ENCODE data around the gene GCN1.
A peak's percentile ranks its signal among the peaks of the same experiment; 100 is the strongest.

The GCN1 gene

DNA sequence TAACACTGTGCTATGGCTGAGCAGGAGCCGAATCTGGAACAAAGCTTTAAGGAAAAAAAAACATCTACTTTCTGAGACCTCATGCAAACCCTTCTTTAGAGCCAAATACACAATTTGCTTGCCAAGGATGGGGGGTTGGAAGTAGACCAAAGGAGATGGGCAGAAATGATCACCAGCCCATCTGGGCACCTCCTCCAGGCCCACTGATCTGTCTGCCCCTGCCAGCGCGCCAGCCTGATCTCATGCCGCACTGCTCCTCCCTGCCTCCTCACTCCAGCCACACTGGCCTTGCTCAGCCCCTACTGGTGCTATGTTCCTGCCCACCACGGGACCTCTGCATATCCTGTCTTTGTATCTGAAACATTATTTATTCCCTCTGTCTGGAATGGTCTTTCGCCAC, 53.2 kb downstream of the GCN1 start:
- DNase-seq, result no peak

DNA sequence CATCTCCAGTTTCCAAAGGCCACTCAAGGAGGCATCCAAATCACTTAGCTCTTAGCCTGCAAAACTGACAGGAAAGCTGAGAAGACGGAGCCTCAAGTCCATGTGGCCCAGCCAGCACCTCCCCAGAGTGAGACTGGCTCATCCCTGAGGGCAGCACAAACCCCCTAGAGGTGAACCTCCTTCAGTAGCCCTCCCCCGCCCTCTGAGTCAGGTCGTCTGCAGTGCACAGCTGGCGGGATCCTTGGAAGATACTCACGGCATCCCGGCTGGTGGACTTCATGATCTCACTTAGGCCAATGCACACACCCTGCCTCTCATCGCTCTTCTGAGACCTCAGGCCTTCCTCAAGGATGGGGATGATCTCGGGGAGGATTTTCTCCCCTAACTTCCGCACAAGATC, 53.9 kb downstream of the GCN1 start:
- DNase-seq, result no peak

DNA sequence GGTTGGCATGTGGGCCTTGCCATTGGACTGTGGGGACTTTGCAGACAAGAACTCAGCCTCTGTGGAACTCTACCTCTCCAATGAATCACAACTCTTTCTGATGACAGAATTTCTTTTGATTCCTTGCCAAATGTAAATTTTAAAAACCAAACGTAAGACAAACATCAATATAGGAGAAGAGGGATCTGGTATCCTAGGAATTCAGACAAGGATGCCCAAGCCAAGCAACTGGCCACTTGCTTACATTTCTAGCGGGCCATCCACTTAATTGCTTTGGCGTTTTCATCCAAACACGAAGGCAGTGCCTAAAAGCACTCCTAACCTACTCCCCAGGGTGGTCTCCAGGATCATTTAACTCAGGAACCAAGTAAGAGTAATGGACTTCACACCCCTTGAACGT, 54.6 kb downstream of the GCN1 start:
- DNase-seq, result no peak

DNA sequence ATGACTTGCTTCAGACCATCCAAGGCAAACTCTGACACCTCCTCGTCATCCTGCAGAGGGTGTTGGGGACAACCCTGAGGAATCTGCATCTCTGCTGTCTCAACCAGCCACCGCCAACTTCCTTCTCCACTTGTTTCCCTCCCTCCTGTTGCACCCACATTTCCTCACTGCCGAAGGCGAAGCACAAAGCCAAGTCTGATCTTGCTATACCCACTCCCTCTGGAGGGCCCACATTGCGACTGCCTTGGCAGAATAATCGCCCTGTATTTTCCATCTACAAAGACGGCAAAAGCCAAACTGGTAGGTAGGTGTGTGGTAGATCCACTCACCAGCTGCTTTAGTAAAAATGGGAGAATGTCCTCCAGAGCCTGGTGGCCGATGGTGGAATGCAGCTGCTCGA, 56.1 kb downstream of the GCN1 start:
- no peak for DNase-seq

DNA sequence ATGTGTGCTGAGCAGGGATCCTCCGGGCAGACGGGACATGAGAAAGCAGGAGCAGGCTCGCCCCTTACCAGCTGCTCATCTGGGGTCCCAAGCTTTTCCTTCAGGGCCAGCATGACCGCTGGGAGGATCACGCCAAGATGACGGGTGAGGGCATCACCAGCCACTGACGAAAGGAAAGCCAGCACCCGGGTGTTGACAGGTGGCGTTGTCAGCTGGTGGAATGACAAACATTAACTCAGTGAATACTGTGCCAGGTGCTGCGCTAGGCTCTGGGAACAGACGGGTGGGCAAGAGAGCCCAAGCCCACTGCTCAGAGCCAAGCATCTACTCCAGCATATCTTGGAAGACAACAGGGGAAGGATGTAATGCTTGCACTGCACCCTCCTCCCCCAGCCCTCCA, 56.7 kb downstream of the GCN1 start:
- DNase-seq, result no peak

DNA sequence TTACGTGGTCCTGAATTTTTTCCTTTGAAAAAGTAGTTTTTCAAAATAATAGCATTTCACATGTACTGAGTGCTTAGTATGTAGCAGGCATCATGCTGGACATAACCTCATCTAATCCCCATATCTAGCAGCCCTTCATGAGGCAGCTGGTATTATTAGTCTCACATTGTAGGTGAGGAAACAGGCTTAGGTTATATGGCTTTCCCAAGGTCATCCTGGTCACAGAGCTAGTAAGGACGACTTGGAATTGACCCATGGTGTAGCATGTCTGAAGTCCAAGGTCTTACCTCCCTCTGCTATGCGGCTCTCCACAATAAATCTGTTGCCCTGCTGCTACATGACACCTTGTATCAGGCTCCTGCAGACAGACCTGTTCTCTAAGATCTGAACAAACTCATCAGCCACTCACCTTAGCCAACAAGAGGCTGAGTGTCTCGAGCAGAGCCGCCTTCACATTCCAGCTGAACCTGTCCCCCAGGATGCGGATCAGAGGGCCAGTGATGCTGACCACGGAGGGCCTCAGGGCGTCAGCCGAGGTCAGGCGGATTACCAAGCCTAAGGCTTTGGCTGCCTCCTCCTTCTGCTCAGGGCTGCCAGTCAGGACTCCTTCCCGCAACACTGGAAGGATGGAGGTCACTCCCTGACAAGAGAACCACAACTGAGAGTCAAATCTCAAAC, 58.3 kb downstream of the GCN1 start:
- no peak for DNase-seq

DNA sequence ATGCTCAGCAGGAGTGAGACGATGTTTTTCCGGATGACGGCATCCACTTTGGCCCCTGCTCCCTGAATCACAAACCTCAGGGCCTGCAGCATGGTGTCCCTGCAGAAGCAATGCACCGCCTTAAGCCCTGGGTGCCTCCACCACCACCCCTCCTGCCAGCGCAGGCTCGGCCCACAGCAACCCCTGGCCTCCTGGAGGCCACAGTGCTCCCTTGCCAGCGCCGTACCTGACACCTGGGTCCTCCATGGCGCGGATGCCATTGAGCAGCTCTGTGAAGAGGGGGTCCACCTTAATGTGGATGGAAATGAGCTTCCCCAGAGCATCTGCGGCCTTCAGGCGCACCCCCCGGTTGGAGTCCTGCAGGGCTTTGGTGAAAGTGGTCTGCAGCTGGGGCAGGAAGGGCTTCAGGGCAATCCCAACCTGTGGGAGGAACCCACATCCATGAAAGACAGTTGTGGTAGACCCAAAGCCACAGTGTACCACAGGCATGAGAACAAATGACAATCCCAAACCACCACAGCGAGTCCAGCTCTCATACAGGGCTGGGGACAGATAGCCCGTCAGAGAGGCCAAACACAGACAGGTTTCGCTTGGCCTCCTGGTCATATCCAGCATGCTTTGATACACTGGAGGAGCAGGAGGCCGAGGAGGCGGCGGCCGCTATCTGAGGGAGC, 60.1 kb downstream of the GCN1 start:
- no peak for DNase-seq

DNA sequence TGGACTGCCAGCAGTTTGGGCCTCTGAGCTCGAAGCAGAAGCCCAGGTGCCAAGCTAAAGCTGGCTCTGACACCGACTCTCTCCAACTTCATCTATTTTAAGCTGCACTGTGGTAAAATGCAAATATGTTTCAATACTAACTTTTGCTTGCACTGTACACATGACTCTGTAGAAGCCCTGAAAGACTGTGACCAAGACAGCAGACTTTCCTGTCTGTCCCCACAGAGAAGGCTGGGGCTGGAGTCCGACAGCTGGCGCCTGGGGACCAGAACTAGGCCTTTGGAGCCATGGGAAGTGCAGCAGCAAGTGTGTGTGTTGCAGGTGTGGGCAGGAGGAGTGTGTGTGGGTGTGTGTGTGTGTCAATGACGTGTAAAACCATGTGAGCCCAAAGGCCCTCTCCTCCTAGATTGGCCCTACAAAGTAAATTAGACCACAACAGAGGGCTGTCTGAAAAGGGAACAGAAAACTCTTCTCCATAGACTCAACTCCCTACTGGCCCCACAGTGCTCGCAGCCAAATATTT, 61.6 kb downstream of the GCN1 start:
- DNase-seq, result no peak

DNA sequence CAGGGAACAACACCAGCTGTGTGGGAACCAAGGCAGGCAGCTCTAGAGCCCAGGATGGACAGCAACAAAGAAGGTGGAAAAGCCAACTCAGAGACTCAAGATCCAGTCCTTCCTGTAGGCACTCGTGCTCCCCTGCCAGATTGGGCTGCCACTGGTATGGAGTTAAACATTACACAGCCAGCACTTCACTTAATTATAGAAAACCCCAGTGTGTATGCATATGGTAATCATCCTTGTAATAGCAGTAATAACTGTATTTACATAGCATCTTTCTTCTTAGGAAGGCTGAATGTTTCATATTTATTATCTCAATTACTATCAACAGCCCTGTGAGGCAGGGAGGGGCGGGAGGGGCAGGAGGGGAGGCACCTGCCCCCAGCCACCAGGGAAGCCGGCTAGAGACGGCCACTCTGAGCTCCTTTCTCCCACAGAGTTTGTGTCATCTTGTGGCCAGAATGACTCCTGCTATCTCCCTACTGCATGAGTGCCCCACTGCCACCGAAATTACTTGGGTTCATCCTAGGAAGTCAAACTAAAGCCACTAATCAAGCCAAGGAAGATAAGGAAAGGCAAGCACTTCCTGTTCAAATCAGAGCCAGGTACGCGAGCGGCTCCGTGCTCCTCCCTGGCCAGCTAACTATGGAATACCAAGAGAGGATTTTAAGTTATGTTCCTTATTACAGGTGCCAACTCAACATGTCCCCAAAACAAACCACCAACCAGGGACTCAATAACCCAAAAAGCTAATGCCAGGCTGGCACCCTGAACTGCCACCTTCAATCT, 62.3 kb downstream of the GCN1 start:
- no peak for DNase-seq

DNA sequence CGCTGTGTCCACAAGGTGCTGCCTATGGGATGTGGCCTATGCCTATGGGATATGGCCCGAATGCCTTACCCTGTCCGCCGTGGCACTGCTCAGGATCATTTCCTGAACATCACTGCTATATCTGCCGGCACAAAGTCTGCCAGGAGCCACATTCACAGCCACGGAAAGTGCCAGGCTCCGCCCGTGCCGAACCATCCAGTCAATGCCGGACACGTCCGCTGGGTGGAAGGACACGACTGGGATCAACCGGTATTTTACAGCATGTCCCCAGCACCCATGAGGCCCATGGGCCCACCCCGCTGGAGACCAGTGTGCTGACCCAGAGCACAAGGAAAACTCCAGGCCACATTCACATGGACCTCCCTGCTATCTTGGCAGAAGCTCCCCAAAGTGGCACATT, 63.4 kb downstream of the GCN1 start:
- DNase-seq, result no peak

DNA sequence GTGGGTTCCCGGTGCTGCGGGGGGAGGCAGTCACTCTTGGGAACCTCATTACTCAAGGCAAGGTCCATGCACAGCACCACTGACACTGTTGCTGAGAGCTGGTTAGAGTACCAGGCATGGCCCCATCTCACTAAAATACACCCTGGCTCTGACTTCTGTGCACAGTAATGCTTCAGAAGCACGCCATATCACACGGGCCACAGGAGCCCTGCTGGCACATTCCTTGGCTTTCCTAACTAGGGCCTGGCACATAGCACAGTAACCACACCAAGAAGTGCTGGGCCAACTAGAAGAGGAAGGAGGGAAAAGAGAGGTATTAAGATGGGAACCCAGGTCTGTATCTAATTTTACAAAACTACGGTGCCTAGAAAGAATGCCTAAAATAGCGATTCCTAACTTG, 64.5 kb downstream of the GCN1 start:
- no peak for DNase-seq

DNA sequence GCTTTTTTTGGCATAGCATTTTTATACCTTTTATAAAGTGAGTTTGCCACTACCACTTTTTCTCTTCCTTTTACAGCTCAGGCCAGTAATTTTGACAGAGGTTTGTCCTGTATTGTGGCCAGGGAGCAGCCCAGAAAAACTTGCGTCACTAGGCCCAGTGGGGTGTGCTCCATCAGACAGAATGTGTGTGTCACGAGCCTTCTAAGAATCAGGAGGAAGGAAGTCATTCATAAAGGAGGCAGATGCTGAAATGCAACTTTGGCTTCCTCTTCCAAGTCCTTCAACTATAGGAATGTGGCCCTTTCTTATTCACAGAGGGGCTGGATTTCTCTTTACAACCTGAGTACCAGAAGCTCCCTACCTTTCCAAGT, 67.9 kb downstream of the GCN1 start:
- DNase-seq, result peak; percentile 44

DNA sequence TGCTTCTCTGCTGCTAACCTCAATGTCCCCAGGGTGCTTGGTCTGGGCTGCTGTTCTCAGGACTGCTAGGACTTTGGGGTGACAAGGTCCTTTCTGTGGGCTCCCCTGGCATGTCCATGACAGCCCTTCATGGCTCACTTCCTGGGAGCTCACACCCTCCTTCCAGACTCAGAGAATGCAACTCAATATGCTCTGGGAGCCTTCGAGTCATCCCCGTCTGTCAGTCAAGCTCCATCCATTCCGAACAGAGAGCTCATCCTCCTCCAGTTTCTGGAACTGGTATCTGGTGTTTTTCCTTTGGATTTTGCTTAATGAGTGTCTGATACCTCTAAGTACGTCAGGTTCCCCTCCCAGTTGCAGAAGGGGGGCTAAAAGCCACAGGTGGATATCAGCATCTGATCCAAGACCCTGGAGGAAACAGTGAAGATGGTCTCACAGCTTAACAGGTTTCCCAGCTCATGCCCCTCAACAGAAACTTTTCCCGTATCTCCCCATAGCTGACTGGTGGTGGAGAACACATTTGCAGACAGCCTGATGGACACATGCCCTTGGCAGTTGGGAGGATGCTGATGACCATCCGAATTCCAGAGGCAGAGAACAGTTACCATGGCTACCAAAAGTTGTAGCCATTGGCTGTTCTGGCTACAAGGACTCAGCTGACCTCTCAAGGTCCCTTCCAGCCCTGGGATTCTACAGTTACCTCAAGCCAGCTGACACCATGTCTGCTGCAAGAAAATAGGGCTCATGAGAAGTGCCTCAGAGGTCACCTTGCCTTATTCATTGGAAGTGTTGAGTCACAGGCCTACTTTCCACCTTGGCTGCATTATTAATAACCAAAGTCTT, 68.5 kb downstream of the GCN1 start:
- DNase-seq, result no peak

DNA sequence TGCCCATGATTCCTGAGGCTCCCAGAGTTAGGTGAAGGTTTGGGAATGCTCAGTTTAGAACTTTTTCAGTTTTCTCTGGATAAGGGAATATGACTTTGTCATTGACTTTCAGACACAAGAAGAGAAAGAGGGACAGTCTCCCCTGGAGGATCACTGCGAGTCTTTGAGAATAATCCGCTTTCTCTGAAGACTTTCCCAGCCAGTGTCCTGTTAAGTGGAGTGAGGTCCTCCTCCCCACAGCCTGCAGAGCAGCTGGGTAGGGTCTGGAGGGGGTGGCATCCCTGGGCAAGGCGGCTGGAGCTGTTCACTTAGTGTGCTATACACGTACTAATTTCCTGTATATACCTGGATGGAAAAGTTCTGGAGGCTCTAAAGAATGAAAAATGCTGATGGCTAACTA, 69.5 kb downstream of the GCN1 start:
- no peak for DNase-seq

DNA sequence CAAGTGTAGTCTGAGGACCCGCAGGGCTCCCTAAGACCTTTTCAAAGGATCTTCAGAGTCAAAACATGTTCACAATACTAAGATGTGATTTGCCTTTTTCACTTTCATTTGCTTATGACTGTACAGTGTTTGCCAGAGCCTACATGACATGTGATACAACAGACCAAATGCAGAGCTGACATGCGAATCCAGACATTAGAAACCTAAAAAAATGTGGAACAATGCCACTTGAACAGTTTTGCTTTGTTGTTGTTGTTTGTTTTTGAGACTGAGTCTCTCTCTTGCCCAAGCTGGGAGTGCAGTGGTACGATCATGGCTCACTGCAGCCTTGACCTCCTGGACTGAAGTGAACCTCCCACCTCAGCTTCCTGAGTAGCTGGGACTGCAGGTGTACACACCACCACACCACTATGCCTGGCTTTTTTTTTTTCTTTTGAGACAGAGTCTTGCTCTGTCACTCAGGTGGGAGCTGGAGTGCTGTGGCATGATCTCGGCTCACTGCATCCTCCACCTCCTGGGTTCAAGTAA, 72.7 kb downstream of the GCN1 start:
- DNase-seq, result no peak

DNA sequence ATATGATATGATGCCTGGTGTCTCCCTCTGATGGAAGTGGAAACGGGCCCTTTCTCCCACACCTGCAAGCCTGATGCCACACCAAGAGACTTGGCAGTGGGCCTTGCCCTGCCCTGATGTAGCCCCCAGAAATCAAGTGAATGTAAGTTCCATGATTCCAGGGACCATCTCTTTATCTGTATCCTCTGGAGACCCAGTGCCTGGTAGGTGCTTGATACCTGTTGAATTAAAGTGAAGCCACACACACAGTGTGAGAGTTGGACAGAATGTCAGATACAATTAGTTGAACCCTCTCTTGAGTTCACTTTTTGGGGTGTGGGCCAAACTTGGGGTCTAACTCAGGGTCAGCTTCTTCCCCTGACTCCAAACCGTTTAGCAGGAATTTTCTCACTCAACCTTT, 73.2 kb downstream of the GCN1 start:
- DNase-seq, result no peak

DNA sequence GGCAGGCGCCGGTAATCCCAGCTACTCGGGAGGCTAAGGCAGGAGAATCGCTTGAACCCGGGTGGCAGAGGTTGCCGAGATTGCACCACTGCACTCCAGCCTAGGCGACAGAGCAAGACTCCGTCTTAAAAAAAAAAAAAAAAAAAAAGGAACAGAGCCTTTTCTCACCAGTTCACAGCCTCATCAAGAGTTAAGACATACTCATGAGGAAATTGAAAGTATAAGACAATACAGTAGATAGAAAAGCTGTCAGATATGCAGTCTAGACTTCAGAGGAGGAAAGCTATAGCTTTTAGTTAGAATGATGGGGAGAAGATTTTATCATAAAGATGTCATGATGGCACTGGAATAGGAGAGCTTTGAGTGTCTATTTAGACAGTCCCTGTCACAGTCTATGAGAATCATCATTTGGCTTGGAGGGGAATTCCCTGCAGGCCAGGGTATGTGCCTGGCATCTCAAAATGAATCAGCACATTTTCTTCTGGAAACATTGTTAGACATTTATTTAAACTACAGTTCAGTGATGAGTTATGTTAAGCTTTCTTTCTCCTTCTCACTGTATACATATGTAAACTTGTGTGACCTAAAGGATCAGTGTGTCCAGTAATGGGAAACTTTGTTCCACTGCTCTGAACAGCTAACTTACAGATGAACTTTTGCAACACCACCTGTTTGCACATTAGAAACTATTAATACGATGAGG, 75.1 kb downstream of the GCN1 start:
- DNase-seq, result no peak

DNA sequence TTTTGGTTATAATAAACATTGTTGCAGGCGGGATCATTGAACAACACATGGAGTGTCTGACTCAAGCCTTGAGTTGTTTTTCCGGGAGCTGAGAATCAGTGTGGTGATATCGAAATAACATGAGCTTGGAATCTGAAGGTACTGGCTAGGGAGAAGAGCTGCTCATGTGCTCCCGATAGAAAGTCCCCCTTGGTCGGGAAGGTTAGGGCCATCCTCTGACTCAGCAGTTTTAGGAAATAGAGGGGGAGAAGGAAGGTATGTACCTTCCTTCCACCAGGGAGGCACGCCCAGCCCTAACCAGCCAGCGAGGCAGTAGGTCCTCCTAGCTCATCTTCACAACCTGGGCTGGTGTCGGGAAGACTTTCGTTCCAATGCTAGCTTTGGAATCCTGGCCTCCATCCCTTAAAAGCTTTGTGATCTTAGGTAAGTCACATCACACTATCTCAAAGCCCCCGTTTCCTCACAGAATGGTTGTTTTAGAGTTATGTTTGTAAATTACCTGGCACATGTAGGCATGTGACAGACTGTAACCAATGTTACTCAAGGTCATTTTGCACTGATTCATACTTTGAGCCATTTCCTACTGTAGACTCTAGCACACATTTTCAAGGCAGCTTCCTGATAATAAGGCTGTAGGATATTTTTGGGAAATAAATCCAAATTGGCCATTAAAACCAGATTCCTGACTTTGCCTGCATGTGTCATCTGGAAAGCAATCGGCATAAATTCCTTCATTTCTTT, 76.0 kb downstream of the GCN1 start:
- no peak for DNase-seq

DNA sequence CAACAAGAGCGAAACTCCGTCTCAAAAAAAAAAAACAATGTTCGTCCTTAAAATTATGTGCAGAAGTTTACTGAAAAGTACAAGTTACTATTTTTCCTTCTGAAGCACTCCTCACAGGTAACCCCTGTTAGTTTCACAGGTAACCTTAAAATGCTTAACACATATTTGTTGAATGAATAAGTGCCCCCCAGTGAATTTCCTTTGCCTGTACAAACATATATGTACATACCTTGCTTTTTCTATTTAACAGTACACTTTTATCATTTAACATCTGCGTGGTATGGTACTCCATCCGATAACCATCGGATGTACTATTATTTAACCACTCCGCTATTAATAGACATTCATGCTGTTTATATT, 76.6 kb downstream of the GCN1 start:
- DNase-seq, result no peak

DNA sequence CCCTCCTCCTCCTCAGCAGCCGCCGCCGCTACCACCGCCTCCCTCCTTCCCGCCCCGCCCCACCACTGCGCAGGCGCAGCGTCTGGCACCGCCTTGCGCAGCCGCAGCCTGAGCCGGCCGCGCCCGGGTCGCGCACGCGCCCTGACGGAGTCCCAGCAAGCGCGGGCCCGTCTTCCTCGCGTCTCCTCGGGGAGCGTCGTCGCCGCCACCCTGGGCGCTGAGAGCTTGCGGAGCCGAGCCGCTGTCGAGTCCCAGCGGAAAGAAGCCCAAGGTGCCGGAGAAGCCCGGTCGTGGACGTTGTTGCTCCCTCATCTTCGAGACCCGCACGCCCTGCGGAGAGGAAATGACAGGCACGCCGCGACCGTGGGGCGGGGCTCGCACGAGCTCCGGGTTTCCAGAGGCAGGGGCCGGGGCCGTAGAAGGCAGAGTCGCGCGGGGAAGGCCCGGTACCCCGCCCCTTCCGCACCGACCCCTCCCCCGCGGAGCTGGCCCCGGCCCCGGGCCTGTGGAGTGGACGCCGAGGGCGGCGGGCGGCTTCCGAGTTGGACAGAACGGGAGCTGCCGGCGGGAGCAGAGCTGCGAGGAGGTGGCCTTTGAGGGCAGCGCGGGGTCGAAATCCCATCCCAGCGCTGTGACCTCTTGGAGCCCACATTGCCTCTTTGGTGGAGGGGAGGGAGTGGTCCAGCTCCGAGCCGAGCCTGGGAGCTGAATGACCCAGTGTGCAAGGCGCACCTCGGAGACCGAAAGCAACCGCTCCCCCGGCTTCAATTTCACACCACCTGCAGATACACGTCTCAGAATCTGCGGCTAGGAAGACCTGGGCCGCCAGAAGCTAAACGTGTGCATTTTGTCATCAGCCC, 77.5 kb downstream of the GCN1 start:
- peak; percentile 97 for DNase-seq

DNA sequence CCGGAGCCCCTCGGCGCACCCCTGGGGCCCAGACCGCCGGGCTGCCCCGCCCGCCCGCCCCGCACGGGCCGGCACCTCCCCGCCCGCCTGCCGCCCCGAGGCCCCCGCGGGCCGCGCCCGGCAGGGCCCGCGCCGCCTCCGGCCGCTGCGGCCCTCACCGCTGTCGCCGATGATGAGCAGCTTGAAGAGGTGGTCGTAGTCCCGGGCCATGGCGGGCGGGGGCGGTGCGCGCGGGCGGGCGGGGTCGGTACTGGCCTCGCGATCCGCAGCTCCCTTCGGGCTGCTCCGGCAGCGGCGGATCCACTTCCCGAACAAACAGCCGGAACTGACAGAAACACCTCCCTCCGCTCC, 78.1 kb downstream of the GCN1 start, which contains the start of gene RAB35:
TSS of gene RAB35 (minus strand) at position 313 of the 351 bp plus-strand sequence. CDS start at position 210, 103 bp downstream.
- no peak for DNase-seq

Measured in femur (tissue), 1 donor.